ENCODE measurements around the gene PPP1R1A.

GRCh38 chr12:54558759-54559158 lies 29.7 kb downstream of the PPP1R1A start:
- TF ChIP-seq CTCF (IDR thresholded peaks at IDR 0.05; ENCODE audit: insufficient read depth, low read length, poor library complexity, severe bottlenecking) (no peak), EZH2phosphoT487 (conservative IDR thresholded peaks at IDR 0.05; ENCODE audit: low read length) (no peak)
